ENCODE data around the gene STAB2.

GRCh38 chr12:103705927-103706326 lies 118.9 kb downstream of the STAB2 start:
- no peak for TF ChIP-seq CTCF (IDR thresholded peaks at IDR 0.05)
- TF ChIP-seq POLR2A (IDR thresholded peaks at IDR 0.05) = no peak

Measured in thyroid gland (tissue), 4 donors.